Stimulated activated CD8-positive, alpha-beta memory T cell treated with anti-CD3 and anti-CD28 coated beads, Interleukin-7, amount 100 ng/mL, for 1 hour (primary cell): ENCODE data around the gene EXOC4.

Experiments used
- DNase-seq, 2 donors: peaks; one replicate each; pipeline ENCODE4 v3.0.0-alpha.2; 2020; ENCODE audit warnings: low read depth in 2 of 2

The EXOC4 gene

GRCh38 chr7:133573554-133574265, 320.8 kb downstream of the EXOC4 start:
- no peak for DNase-seq

- no peak for DNase-seq
Observed at GRCh38 chr7:133575726-133576440, 323.0 kb downstream of the EXOC4 start.

GRCh38 chr7:133576612-133577168, 323.8 kb downstream of the EXOC4 start:
- no peak for DNase-seq

GRCh38 chr7:133582766-133583523, 330.1 kb downstream of the EXOC4 start:
- DNase-seq, result no peak

GRCh38 chr7:133583545-133584171, 330.8 kb downstream of the EXOC4 start:
- no peak for DNase-seq

- no peak for DNase-seq
Observed at GRCh38 chr7:133584956-133585668, 332.2 kb downstream of the EXOC4 start.

GRCh38 chr7:133586253-133586652, 333.4 kb downstream of the EXOC4 start:
- no peak for DNase-seq

GRCh38 chr7:133587903-133588302, 335.0 kb downstream of the EXOC4 start:
- no peak for DNase-seq

- no peak for DNase-seq
Observed at GRCh38 chr7:133590795-133591194, 337.9 kb downstream of the EXOC4 start.

- DNase-seq, result no peak
Observed at GRCh38 chr7:133591704-133592340, 338.9 kb downstream of the EXOC4 start.

GRCh38 chr7:133593561-133593960, 340.7 kb downstream of the EXOC4 start:
- no peak for DNase-seq

- DNase-seq, result no peak
Observed at GRCh38 chr7:133601617-133602016, 348.7 kb downstream of the EXOC4 start.

GRCh38 chr7:133602291-133602690, 349.4 kb downstream of the EXOC4 start:
- no peak for DNase-seq

GRCh38 chr7:133606991-133607390, 354.1 kb downstream of the EXOC4 start:
- DNase-seq, result no peak

GRCh38 chr7:133609806-133610205, 356.9 kb downstream of the EXOC4 start:
- DNase-seq, result no peak

- no peak for DNase-seq
Observed at GRCh38 chr7:133611955-133612354, 359.1 kb downstream of the EXOC4 start.

- DNase-seq, result no peak
Observed at GRCh38 chr7:133613250-133613790, 360.4 kb downstream of the EXOC4 start.

- no peak for DNase-seq
Observed at GRCh38 chr7:133614251-133614650, 361.4 kb downstream of the EXOC4 start.

GRCh38 chr7:133618970-133619369, 366.1 kb downstream of the EXOC4 start:
- no peak for DNase-seq

GRCh38 chr7:133619491-133619890, 366.6 kb downstream of the EXOC4 start:
- DNase-seq, result no peak
